ENCODE measurements around the gene RIMBP2. TPM values are rescaled to one million over a fixed set of nuclear protein-coding genes. Genes with fewer than 3 reads are reported as not detected.

Gene RIMBP2
- total RNA-seq, 1 experiment from 2014 or later, result not detected

DNA sequence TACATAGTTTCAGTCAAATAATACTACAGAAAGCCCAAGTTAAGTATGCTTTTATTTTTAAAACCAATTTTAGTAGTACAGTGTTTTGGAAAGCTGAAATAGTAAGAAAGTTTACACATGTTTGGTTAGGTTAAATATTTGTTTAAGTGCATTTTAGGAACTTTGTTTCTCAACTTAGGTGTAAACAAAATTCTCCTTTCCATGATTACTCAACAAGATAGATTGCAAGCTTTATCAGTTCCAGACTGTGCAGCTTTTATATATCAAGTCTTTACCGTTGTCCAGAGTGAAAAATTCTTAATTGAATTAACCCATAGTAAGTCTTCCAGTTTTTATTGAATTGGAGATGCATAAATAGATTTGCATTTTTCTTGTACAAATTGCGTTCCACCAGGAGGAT is 333.3 kb downstream of the RIMBP2 start:
- H3K9me3 Mint-ChIP-seq (ENCODE audit: unreplicated experiment), result no peaks in the 10 kb centered on the region

DNA sequence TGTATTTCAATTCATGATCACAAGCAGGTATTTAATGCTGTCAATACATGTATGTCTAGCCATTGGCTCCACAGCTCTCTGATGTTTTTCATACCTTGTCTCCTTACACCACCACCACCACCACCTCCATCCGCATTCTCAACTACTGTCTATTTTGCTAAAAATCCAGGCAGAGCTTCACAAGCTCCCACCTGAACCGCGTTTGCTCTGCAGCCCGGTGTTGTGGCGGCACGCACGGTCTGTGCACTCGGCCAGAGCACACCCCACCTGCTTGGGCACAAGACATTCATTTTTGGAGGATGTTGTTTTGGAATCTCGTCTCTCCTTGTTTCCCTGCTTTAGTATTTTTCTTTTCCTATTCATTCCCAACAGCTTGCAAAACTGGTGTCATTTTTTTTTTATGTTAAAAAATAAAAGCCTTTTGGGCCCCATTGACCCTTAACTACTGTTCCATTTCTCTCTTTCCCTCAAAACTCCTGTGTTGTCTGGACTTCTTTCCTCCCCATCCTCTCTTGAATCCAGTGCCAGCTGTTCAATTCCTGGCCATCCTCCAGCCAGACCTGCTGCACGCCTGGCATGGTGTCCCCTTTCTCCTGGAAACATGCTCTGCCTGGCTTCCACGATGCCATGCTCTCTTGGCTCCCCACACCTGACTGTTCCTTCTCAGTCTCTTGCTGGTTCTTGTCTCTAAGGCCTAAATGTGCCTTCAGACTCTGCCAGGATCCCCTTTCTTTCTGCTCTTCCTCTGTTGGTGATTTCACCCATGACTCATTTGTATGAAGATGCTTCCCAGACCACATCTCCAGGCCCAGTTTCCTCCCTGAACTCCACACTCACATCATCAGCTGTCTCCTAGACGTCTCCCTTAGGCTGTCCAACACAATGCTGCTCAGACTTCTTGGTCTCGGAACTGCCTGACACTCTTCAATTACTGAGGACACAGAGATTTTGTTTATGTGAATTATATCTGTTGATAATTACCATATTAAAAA is 340.5 kb downstream of the RIMBP2 start:
- no peaks in the 10 kb centered on the region for H3K4me1 Mint-ChIP-seq (ENCODE audit: low read depth, unreplicated experiment)
- DNase-seq, result no peak
- no peaks in the 10 kb centered on the region for H3K36me3 ChIP-seq (ENCODE audit: control insufficient read depth, insufficient read depth, low read length)
- H3K9me3 ChIP-seq, result no peaks in the 10 kb centered on the region
- no TSS peak for BruUV-seq (replicated peaks)
- H3K36me3 Mint-ChIP-seq (ENCODE audit: insufficient read depth, unreplicated experiment), result no peaks in the 10 kb centered on the region
- no peak overlapping the region for H3K4me3 ChIP-seq (ENCODE audit: low read depth, low read length)
- H3K9me3 Mint-ChIP-seq (ENCODE audit: unreplicated experiment), result no peaks in the 10 kb centered on the region
- H3K27me3 ChIP-seq (replicated peaks; ENCODE audit: control insufficient read depth, insufficient read depth, low read length), result no peaks in the 10 kb centered on the region
- no peaks in the 10 kb centered on the region for H3K27me3 Mint-ChIP-seq (ENCODE audit: insufficient read depth, unreplicated experiment)
- TF ChIP-seq, protein P1, sequence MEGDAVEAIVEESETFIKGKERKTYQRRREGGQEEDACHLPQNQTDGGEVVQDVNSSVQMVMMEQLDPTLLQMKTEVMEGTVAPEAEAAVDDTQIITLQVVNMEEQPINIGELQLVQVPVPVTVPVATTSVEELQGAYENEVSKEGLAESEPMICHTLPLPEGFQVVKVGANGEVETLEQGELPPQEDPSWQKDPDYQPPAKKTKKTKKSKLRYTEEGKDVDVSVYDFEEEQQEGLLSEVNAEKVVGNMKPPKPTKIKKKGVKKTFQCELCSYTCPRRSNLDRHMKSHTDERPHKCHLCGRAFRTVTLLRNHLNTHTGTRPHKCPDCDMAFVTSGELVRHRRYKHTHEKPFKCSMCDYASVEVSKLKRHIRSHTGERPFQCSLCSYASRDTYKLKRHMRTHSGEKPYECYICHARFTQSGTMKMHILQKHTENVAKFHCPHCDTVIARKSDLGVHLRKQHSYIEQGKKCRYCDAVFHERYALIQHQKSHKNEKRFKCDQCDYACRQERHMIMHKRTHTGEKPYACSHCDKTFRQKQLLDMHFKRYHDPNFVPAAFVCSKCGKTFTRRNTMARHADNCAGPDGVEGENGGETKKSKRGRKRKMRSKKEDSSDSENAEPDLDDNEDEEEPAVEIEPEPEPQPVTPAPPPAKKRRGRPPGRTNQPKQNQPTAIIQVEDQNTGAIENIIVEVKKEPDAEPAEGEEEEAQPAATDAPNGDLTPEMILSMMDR (IDR thresholded peaks at IDR 0.05; ENCODE audit: insufficient read depth in 1 of 2, low read depth in 1 of 2, low read length in 1 of 2, severe bottlenecking in 1 of 2, unreplicated experiment in 1 of 2), result no peak
- H3K4me3 Mint-ChIP-seq (ENCODE audit: unreplicated experiment), result no peak overlapping the region
- intact Hi-C loops (cut with micrococcal nuclease; ENCODE audit: unreplicated experiment), result no loop called here
- no peaks in the 10 kb centered on the region; the same call in 1 of the 2 replicates for H3K4me1 ChIP-seq
- ChIA-PET CTCF (no interaction called here), POLR2A (no interaction called here)
- H3K27ac Mint-ChIP-seq (ENCODE audit: unreplicated experiment), result no peak overlapping the region

More for the DNA sequence above, 333.3 kb downstream of the RIMBP2 start:
- peaks cover 13% of the 10 kb centered on the region for H3K4me1 ChIP-seq
- H3K36me3 Mint-ChIP-seq (ENCODE audit: insufficient read depth, unreplicated experiment), result no peaks in the 10 kb centered on the region
- intact Hi-C loops (cut with micrococcal nuclease; ENCODE audit: unreplicated experiment), result no loop called here
- no peaks in the 10 kb centered on the region for H3K27me3 ChIP-seq (replicated peaks; ENCODE audit: control insufficient read depth, insufficient read depth, low read length)
- ChIA-PET CTCF (no interaction called here), POLR2A (no interaction called here)
- no peak overlapping the region for H3K4me3 ChIP-seq (ENCODE audit: low read depth, low read length)
- H3K27ac Mint-ChIP-seq (ENCODE audit: unreplicated experiment), result peak overlapping the region; percentile 30
- no peaks in the 10 kb centered on the region for H3K36me3 ChIP-seq (ENCODE audit: control insufficient read depth, insufficient read depth, low read length)
- H3K9me3 ChIP-seq, result no peaks in the 10 kb centered on the region
- TF ChIP-seq, protein P1 (IDR thresholded peaks at IDR 0.05; ENCODE audit: insufficient read depth in 1 of 2, low read depth in 1 of 2, low read length in 1 of 2, severe bottlenecking in 1 of 2, unreplicated experiment in 1 of 2), result no peak
- H3K27me3 Mint-ChIP-seq (ENCODE audit: insufficient read depth, unreplicated experiment), result no peaks in the 10 kb centered on the region
- no peak overlapping the region for H3K4me3 Mint-ChIP-seq (ENCODE audit: unreplicated experiment)
- no TSS peak for BruUV-seq (replicated peaks)
- no peak for DNase-seq
- peaks cover 8% of the 10 kb centered on the region for H3K4me1 Mint-ChIP-seq (ENCODE audit: low read depth, unreplicated experiment)

DNA sequence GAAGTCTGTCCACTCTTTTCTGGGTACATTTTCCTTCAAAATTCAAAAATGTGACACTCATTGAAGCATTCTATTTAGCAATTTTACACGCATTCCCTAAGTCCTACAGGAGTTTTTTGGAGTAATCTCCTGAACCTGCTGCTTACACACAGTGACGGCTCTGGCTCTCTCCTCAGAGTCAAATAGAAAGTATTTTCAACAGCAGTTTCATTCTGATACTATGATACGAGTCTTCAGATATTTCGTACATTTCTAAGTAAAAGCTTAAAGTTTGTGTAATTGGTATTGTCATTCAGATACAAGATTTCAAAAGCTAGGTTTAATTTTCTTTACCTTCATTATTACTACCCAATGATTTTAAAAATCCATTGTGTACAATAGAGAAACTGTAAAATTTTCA is 342.0 kb downstream of the RIMBP2 start:
- Histone ChIP-seq H3K9me3 (no peaks in the 10 kb centered on the region), H3K4me1 (no peaks in the 10 kb centered on the region; the same call in 1 of the 2 replicates), H3K4me3 (ENCODE audit: low read depth, low read length) (no peak overlapping the region), H3K36me3 (ENCODE audit: control insufficient read depth, insufficient read depth, low read length) (no peaks in the 10 kb centered on the region), H3K27me3 (replicated peaks; ENCODE audit: control insufficient read depth, insufficient read depth, low read length) (no peaks in the 10 kb centered on the region)
- no peak for DNase-seq
- H3K4me3 Mint-ChIP-seq (ENCODE audit: unreplicated experiment), result no peak overlapping the region
- H3K9me3 Mint-ChIP-seq (ENCODE audit: unreplicated experiment), result no peaks in the 10 kb centered on the region
- H3K27me3 Mint-ChIP-seq (ENCODE audit: insufficient read depth, unreplicated experiment), result no peaks in the 10 kb centered on the region
- no TSS peak for BruUV-seq (replicated peaks)
- no peaks in the 10 kb centered on the region for H3K4me1 Mint-ChIP-seq (ENCODE audit: low read depth, unreplicated experiment)
- H3K27ac Mint-ChIP-seq (ENCODE audit: unreplicated experiment), result no peak overlapping the region
- TF ChIP-seq, protein P1 (IDR thresholded peaks at IDR 0.05; ENCODE audit: insufficient read depth in 1 of 2, low read depth in 1 of 2, low read length in 1 of 2, severe bottlenecking in 1 of 2, unreplicated experiment in 1 of 2), result no peak
- ChIA-PET POLR2A (no interaction called here), CTCF (no interaction called here)
- no peaks in the 10 kb centered on the region for H3K36me3 Mint-ChIP-seq (ENCODE audit: insufficient read depth, unreplicated experiment)
- intact Hi-C loops (cut with micrococcal nuclease; ENCODE audit: unreplicated experiment), result no loop called here

Measured in Caco-2 (cell line).